Uterus (tissue), 2 donors: ENCODE measurements around the gene TUBB4B.
A peak's percentile ranks its signal among the peaks of the same experiment; 100 is the strongest.

Source experiments
- POLR2A ChIP-seq, 2 donors: fragments of 450-650 bp; IDR thresholded peaks; one replicate each; pipeline ENCODE4 v1.6.1; 2016; ENCODE audit warnings: antibody characterized with exemption in 2 of 2, mild to moderate bottlenecking in 1 of 2, moderate library complexity in 1 of 2
- TF ChIP-seq, protein P1 (sequence below), 4 experiments: fragments of 200-600 bp in 2 of 4; fragments of 450-650 bp in 2 of 4; sonication (generic) in 2 of 4; IDR thresholded peaks; one replicate each; pipeline ENCODE4 v1.5.1; 2016 to 2019; ENCODE audit warnings: antibody characterized with exemption in 4 of 4, mild to moderate bottlenecking in 2 of 4, moderate library complexity in 1 of 4

DNA sequence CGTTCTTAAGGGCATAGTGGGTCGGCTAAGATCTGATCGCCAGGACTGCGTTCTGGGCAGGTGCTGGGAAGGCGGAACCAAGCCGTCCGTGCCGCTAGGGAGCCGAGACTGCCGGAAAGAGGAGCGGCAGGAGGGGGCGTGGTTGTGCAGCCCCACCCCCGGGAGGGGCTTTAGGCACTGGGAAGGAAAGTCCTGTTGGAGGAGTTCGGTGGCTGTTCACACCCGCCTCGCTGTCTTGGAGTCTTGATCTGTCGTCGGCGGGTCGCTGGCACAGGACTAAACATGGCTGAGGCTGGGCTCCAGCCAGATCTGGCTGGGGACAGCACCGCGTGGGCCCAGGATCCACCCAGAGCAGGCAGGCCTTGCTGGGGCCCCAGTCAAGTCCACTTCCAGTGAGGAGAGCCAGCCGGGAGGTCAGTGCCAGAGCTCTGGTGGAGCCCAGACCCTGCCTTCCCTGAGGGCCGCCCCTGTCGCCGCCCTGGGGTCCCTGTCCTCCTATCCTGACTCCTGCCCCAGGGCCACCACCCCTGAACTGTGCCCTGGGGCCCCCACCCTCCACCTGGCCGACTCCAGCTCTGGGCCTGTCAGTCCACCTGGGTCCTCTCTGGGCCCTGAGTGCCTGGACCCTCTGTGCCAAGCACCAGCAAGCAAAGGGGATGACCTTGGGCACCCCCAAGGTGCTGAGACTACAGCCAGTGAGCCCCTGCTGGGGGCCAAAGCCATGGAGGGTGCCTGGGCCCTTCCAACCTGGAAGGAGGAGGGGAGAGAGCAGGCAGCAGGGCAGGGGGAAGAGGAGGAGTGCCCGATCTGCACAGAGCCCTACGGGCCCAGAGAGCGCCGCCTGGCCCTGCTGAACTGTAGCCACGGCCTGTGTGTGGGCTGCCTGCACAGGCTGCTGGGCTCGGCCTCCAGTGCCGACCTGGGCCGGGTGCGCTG, 23.5 kb upstream of the TUBB4B start:
- TF ChIP-seq, protein P1, sequence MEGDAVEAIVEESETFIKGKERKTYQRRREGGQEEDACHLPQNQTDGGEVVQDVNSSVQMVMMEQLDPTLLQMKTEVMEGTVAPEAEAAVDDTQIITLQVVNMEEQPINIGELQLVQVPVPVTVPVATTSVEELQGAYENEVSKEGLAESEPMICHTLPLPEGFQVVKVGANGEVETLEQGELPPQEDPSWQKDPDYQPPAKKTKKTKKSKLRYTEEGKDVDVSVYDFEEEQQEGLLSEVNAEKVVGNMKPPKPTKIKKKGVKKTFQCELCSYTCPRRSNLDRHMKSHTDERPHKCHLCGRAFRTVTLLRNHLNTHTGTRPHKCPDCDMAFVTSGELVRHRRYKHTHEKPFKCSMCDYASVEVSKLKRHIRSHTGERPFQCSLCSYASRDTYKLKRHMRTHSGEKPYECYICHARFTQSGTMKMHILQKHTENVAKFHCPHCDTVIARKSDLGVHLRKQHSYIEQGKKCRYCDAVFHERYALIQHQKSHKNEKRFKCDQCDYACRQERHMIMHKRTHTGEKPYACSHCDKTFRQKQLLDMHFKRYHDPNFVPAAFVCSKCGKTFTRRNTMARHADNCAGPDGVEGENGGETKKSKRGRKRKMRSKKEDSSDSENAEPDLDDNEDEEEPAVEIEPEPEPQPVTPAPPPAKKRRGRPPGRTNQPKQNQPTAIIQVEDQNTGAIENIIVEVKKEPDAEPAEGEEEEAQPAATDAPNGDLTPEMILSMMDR (IDR thresholded peaks at IDR 0.05): no peak
- peak in 1 of 2 donors; percentile 43 for TF ChIP-seq POLR2A (IDR thresholded peaks at IDR 0.05)
